Osteoblast (primary cell): ENCODE results near the gene RYR2. TPM values are rescaled to one million over a fixed set of nuclear protein-coding genes. Genes with fewer than 3 reads are reported as not detected.
A peak's percentile ranks its signal among the peaks of the same experiment; 100 is the strongest.

Source experiments
- DNase-seq: peaks from one replicate; pipeline ENCODE4 v3.0.0; 2011; ENCODE audit warnings: low spot score, mixed read lengths; ENCODE audit not compliant: insufficient read length; ENCODE audit errors: missing footprints
- H2AFZ ChIP-seq: 2 replicates; pipeline ENCODE4 v1.6.0; 2011; ENCODE audit warnings: mild to moderate bottlenecking, low read length
- H3K27ac ChIP-seq: 2 replicates; pipeline ENCODE4 v1.5.1; 2011; ENCODE audit warnings: mild to moderate bottlenecking, low read depth, low read length, moderate library complexity
- H3K27me3 ChIP-seq: 2 replicates; pipeline ENCODE4 v1.6.0; 2012; ENCODE audit warnings: mild to moderate bottlenecking, control low read depth, inconsistent platforms, low read length, moderate library complexity; ENCODE audit not compliant: insufficient read depth
- H3K36me3 ChIP-seq: 2 replicates; pipeline ENCODE4 v1.5.1; 2011; ENCODE audit warnings: mild to moderate bottlenecking, low read length, control low read depth, moderate library complexity; ENCODE audit not compliant: insufficient read depth
- H3K4me1 ChIP-seq: 2 replicates; pipeline ENCODE4 v1.5.1; 2011; ENCODE audit warnings: mild to moderate bottlenecking, low read length, control low read depth, moderate library complexity; ENCODE audit not compliant: insufficient read depth
- H3K4me2 ChIP-seq: 2 replicates; pipeline ENCODE4 v1.6.0; 2011; ENCODE audit warnings: mild to moderate bottlenecking, low read length; ENCODE audit not compliant: insufficient read depth
- H3K4me3 ChIP-seq: fragments of 200-600 bp; sonication (generic); 3 replicates; pipeline ENCODE4 v1.5.1; 2012; ENCODE audit warnings: mild to moderate bottlenecking, low read length, inconsistent platforms; ENCODE audit not compliant: insufficient read depth
- H3K79me2 ChIP-seq: 2 replicates; pipeline ENCODE4 v1.6.0; 2012; ENCODE audit warnings: mild to moderate bottlenecking, low read length, control low read depth, inconsistent platforms; ENCODE audit not compliant: insufficient read depth
- H3K9me3 ChIP-seq: 2 replicates; pipeline ENCODE4 v1.5.1; 2011; ENCODE audit warnings: low read depth, low read length, control low read depth
- H4K20me1 ChIP-seq: 2 replicates; pipeline ENCODE4 v1.6.0; 2012; ENCODE audit warnings: mild to moderate bottlenecking, low read length, control low read depth; ENCODE audit not compliant: insufficient read depth
- total RNA-seq: library from RNA; depleted of rRNA; stranded (reverse); fragments of >200 nt; gene quantifications from 2 replicates; pipeline ENCODE4 v1.2.3, GENCODE V29; 2012
- TF ChIP-seq, protein P1 (sequence below): IDR thresholded peaks from 2 replicates; pipeline ENCODE4 v1.5.1; 2011; ENCODE audit warnings: mild to moderate bottlenecking, low read depth, low read length, moderate library complexity; ENCODE audit errors: extremely low read depth

The RYR2 gene
- total RNA-seq, 1 donor: not detected

DNA sequence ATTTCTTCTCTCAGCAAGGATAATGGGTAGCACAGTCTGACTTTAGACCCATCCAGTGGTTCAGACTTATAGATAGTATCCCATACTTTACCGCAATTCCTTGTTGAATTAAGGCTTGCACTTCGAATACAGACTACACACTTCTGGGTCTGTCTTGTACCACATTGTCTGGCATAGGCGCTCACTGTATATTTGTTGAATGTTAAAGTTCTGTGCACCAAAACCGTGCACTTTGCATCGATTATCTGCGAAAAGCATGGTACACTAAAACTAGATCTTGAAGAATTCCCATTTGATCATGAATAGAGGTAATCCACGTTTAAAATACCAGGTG is 556 bp upstream of the RYR2 start:
- Histone ChIP-seq H3K9me3 (no peaks in the 10 kb centered on the region), H3K79me2 (no peaks in the 10 kb centered on the region), H3K4me1 (no peaks in the 10 kb centered on the region), H4K20me1 (no peaks in the 10 kb centered on the region), H3K4me2 (no peak overlapping the region), H2AFZ (no peak overlapping the region), H3K27me3 (peaks cover 6% of the 10 kb centered on the region), H3K4me3 (no peak overlapping the region), H3K27ac (no peak overlapping the region), H3K36me3 (no peaks in the 10 kb centered on the region)
- TF ChIP-seq, protein P1, sequence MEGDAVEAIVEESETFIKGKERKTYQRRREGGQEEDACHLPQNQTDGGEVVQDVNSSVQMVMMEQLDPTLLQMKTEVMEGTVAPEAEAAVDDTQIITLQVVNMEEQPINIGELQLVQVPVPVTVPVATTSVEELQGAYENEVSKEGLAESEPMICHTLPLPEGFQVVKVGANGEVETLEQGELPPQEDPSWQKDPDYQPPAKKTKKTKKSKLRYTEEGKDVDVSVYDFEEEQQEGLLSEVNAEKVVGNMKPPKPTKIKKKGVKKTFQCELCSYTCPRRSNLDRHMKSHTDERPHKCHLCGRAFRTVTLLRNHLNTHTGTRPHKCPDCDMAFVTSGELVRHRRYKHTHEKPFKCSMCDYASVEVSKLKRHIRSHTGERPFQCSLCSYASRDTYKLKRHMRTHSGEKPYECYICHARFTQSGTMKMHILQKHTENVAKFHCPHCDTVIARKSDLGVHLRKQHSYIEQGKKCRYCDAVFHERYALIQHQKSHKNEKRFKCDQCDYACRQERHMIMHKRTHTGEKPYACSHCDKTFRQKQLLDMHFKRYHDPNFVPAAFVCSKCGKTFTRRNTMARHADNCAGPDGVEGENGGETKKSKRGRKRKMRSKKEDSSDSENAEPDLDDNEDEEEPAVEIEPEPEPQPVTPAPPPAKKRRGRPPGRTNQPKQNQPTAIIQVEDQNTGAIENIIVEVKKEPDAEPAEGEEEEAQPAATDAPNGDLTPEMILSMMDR: no peak
- no peak for DNase-seq

DNA sequence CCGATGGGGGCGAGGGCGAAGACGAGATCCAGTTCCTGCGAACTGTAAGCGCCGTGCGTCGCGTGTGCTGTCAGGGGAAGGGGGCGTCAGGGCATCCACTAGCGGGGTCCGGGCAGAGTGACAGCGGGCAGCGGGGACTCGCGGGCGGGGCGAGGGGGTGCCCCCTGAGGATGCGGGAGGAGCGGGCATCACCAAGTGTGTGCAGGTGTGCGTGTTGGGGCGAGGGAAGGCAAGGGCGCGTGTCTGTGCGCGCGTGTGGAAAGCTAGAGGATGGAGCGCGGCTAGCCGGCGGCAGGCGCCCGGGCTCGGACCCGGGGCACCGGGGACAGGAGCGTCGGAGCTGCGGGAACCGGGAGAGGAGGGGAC is 525 bp downstream of the RYR2 start:
- H3K9me3 ChIP-seq: no peaks in the 10 kb centered on the region
- no peak for DNase-seq
- no peaks in the 10 kb centered on the region for H3K79me2 ChIP-seq
- H3K4me2 ChIP-seq: no peak overlapping the region
- H3K27me3 ChIP-seq: peaks cover 6% of the 10 kb centered on the region
- TF ChIP-seq, protein P1: no peak
- no peaks in the 10 kb centered on the region for H3K36me3 ChIP-seq
- no peaks in the 10 kb centered on the region for H3K4me1 ChIP-seq
- H2AFZ ChIP-seq: no peak overlapping the region
- no peak overlapping the region for H3K4me3 ChIP-seq
- H4K20me1 ChIP-seq: no peaks in the 10 kb centered on the region
- H3K27ac ChIP-seq: no peak overlapping the region

DNA sequence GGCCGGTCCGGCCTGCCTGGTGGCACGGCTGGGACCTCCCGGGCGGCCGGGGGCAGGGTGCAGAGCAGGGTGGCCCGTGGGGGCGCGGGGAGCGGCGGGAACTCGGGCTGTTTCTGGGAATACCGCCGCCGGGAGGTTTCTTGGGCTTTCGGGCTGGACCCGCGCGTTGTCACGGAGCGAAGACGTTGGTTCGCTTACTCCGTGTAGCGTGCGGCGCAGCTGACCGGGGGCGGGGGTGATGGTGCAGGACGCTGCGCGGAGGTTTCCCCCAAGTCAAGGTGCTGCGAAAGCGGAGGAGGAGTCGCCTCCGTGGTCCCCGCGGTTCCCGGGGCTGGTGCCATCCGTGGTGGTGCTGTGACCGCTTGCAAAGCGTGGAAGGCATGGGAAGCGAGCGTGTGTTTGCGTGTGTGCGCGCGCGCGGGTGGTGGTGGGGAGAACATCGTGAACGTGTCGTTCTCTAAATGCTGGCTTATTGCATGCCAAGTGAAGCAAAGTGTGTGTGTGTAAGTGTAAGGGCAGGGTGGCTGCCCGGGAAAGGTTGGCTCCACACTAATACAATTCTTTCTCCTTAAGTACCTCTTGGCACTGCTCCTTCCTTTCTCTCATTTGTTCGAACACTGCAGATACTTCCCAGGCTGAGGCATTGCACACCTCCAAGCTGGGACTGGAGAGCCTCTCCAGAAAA is 1.1 kb downstream of the RYR2 start:
- DNase-seq: peak; percentile 73
- Histone ChIP-seq H3K27me3 (peaks cover 6% of the 10 kb centered on the region), H3K27ac (no peak overlapping the region), H4K20me1 (no peaks in the 10 kb centered on the region), H3K4me1 (no peaks in the 10 kb centered on the region), H3K79me2 (no peaks in the 10 kb centered on the region), H3K9me3 (no peaks in the 10 kb centered on the region), H3K36me3 (no peaks in the 10 kb centered on the region), H3K4me2 (no peak overlapping the region), H3K4me3 (no peak overlapping the region), H2AFZ (no peak overlapping the region)
- TF ChIP-seq, protein P1: no peak

DNA sequence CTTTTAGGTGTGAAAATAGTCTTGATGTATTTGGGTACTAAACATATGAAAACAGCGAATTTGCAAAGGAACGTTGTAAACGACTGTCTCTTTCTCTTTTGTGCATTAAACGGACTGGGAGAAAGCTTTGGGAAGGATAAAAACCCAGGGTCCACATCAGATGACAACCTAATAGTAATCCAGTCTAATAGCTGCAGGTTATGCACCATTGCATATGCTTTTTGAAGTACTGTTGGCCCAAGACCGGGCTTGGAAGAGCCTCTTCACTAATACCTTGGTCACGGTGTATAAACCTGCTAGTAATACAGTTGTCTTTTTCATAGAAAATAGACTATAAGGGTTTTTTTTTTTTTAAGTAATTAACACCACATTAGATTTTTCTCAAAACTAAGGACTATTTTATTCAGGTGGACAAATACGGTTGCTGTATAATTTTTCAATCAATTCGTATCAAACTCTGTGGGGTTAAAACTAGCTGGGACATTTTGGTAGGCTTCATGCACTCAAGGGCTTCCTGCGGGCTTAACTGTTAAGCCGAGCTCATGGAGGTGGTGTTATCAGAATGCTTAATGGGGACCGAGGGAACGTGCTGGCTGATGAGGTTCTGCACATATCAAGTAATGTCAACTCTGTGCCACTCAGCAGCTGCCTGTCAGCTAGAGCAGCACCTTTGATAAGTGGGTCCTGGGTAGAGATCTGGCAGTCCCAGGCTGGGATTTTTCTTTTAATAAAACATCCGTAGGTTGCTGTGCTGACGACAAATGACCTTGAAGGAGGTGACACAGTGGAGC is 2.1 kb downstream of the RYR2 start:
- peaks cover 6% of the 10 kb centered on the region for H3K27me3 ChIP-seq
- no peak overlapping the region for H3K4me2 ChIP-seq
- H3K36me3 ChIP-seq: no peaks in the 10 kb centered on the region
- H3K9me3 ChIP-seq: no peaks in the 10 kb centered on the region
- TF ChIP-seq, protein P1: no peak
- H3K4me1 ChIP-seq: no peaks in the 10 kb centered on the region
- no peaks in the 10 kb centered on the region for H4K20me1 ChIP-seq
- H2AFZ ChIP-seq: no peak overlapping the region
- H3K27ac ChIP-seq: no peak overlapping the region
- no peaks in the 10 kb centered on the region for H3K79me2 ChIP-seq
- no peak overlapping the region for H3K4me3 ChIP-seq
- DNase-seq: no peak
